Hepatocyte (in vitro differentiated cells): ENCODE data around the gene METTL6.

Experiments used
- EZH2 ChIP-seq: fragments of 200-600 bp; sonication (generic); IDR thresholded peaks from 2 replicates; pipeline ENCODE4 v1.6.1; 2016; ENCODE audit warnings: antibody characterized with exemption, mild to moderate bottlenecking, borderline replicate concordance
- TF ChIP-seq, protein P1 (sequence below): fragments of 200-600 bp; sonication (generic); IDR thresholded peaks from 2 replicates; pipeline ENCODE4 v1.5.1; 2016; ENCODE audit warnings: antibody characterized with exemption, mild to moderate bottlenecking; ENCODE audit not compliant: poor library complexity

- no peak for TF ChIP-seq EZH2
- TF ChIP-seq, protein P1, sequence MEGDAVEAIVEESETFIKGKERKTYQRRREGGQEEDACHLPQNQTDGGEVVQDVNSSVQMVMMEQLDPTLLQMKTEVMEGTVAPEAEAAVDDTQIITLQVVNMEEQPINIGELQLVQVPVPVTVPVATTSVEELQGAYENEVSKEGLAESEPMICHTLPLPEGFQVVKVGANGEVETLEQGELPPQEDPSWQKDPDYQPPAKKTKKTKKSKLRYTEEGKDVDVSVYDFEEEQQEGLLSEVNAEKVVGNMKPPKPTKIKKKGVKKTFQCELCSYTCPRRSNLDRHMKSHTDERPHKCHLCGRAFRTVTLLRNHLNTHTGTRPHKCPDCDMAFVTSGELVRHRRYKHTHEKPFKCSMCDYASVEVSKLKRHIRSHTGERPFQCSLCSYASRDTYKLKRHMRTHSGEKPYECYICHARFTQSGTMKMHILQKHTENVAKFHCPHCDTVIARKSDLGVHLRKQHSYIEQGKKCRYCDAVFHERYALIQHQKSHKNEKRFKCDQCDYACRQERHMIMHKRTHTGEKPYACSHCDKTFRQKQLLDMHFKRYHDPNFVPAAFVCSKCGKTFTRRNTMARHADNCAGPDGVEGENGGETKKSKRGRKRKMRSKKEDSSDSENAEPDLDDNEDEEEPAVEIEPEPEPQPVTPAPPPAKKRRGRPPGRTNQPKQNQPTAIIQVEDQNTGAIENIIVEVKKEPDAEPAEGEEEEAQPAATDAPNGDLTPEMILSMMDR, result no peak
Observed at GRCh38 chr3:15434756-15435155, 7.4 kb upstream of the METTL6 start.
